Left lung (tissue), 10 donors: Measurements from ENCODE around the gene TMEM45B. TPM values are rescaled to one million over a fixed set of nuclear protein-coding genes. Genes with fewer than 3 reads are reported as not detected.
"Not testable (repeated sequence)": the region's sequence is repeated elsewhere in the genome, so short reads cannot be mapped to it uniquely, and the experiment has no call there.

Experiments
- ATAC-seq: fragments of 200-7000 bp; cut with Tn5 transposase; one replicate; pipeline ENCODE4 v1.9.1; 2020; ENCODE audit warnings: moderate library complexity
- DNase-seq, 4 donors: peaks; one replicate each; pipeline ENCODE4 v3.0.0-alpha.2; 2013 to 2020
- H3K27ac ChIP-seq, 2 donors: fragments of 200-600 bp; sonication (generic) in 1 of 2; one replicate each; pipeline versions ENCODE4 v1.5.0 to v1.8.0; 2020 to 2021
- H3K27me3 ChIP-seq, 2 donors: fragments of 200-600 bp; sonication (generic) in 1 of 2; one replicate each; pipeline versions ENCODE4 v1.5.0 to v1.8.0; 2020 to 2021
- H3K36me3 ChIP-seq, 2 donors: fragments of 200-600 bp; sonication (generic) in 1 of 2; one replicate each; pipeline versions ENCODE4 v1.5.0 to v1.8.0; 2020 to 2021
- H3K4me1 ChIP-seq, 2 donors: fragments of 200-600 bp; one replicate each; pipeline ENCODE4 v1.8.0; 2021
- H3K4me3 ChIP-seq, 2 donors: fragments of 200-600 bp; sonication (generic) in 1 of 2; one replicate each; pipeline versions ENCODE4 v1.5.0 to v1.8.0; 2020 to 2021; ENCODE audit warnings: mild to moderate bottlenecking in 1 of 2
- H3K9me3 ChIP-seq, 2 donors: fragments of 200-600 bp; sonication (generic) in 1 of 2; one replicate each; pipeline versions ENCODE4 v1.5.0 to v1.8.0; 2020 to 2021
- intact Hi-C, 2 donors: fragments of 100-400 bp; cut with DNase I; formaldehyde crosslinking; loops; one replicate each; pipeline versions ENCODE4 v1.11.2 to v1.14.2; 2022
- polyA plus RNA-seq, 6 donors: library from polyadenylated mRNA; unstranded; fragments of 120-200 nt; gene quantifications; one replicate each; pipeline ENCODE4 v1.2.1, GENCODE V29; 2013; ENCODE audit not compliant: insufficient read length in 6 of 6
- total RNA-seq, 2 donors: library from RNA; stranded (reverse); fragmentation: NEBNext Ultra II Directional; extraction: Animal tissue kit (Norgen Biotek cat#: 25700); gene quantifications; one replicate each; pipeline ENCODE4 v1.2.1, GENCODE V29; 2021
- TF ChIP-seq, protein P1 (sequence below), 2 donors: fragments of 200-600 bp; sonication (generic) in 1 of 2; IDR thresholded peaks; one replicate each; pipeline versions ENCODE4 v1.5.0 to v1.8.0; 2021; ENCODE audit warnings: antibody characterized with exemption in 2 of 2
- donor health status: DM: no; HTN: yes; CAD: no.
- donor health status: DM: no; HTN: no; CAD: no.

Gene TMEM45B
- total and polyA plus RNA-seq, 8 donors, result 2.0 to 24.3 (median 2.7) TPM

DNA sequence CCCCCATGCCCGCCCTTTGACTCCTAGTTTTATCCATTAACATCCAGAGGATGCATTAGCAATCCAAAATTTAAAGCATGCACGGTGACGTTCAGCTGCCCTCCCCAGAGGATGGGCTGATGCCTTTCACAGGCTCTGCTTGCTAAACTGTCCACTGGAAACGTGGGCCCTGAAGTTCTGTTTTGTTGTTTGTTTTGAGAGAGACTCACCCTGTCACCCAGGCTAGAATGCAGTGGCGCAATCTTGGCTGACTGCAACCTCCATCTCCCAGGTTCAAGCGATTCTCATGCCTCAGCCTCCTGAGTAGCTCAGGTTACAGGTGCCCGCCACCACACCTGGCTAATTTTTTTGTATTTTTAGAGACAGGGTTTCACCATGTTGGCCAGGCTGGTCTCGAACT lies 40.4 kb downstream of the TMEM45B start:
- no peak for ATAC-seq
- intact Hi-C loops, result no loop called here
- H3K27ac ChIP-seq, result no peak overlapping the region
- DNase-seq, result no peak
- H3K4me3 ChIP-seq, result no peak overlapping the region
- no peaks in the 10 kb centered on the region for H3K9me3 ChIP-seq
- peaks cover 7 to 15% of the 10 kb centered on the region in 2 donors for H3K4me1 ChIP-seq
- H3K27me3 ChIP-seq, result no peaks in the 10 kb centered on the region
- H3K36me3 ChIP-seq, result peaks cover 0 to 27% of the 10 kb centered on the region in 2 donors
- TF ChIP-seq, protein P1, sequence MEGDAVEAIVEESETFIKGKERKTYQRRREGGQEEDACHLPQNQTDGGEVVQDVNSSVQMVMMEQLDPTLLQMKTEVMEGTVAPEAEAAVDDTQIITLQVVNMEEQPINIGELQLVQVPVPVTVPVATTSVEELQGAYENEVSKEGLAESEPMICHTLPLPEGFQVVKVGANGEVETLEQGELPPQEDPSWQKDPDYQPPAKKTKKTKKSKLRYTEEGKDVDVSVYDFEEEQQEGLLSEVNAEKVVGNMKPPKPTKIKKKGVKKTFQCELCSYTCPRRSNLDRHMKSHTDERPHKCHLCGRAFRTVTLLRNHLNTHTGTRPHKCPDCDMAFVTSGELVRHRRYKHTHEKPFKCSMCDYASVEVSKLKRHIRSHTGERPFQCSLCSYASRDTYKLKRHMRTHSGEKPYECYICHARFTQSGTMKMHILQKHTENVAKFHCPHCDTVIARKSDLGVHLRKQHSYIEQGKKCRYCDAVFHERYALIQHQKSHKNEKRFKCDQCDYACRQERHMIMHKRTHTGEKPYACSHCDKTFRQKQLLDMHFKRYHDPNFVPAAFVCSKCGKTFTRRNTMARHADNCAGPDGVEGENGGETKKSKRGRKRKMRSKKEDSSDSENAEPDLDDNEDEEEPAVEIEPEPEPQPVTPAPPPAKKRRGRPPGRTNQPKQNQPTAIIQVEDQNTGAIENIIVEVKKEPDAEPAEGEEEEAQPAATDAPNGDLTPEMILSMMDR (IDR thresholded peaks at IDR 0.05), result no peak

DNA sequence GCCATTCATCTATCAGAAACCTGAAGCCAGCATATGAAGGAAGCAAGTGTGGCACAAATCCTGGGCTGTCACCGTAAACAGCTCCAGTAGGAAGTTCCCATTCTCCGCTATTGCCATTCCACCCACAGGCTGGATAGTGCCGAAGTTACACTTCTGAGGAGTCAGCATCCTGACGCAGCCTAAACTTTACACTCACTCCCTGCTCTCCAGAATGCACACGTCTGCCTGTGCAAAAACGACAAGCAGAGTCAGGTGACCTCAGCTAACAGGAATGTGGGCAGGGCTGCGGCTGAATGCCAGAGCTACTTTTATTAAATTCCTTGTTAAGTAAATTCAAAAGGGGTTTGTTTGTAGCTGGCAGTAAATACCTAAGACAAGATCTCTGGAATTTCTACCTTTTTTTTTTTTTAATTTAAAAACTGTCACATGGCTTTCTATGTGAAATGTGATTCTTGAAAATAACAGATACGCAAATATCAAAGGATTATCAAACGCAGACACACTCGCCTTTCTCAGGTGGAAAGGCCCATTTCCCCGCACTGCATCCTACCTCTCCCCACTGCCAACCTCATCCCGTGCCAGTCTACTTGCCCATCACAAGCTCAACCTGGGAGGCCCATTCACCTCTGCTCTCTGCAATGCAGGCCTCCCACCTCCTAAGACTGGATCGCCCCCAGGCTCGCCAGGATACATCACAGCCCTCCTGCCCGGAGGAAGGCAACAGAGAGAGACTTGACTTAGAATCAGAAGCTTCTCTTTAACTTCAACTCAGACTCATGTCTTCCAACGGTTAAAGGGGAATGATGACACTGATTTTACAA lies 46.3 kb downstream of the TMEM45B start:
- peaks cover 0 to 84% of the 10 kb centered on the region in 2 donors for H3K36me3 ChIP-seq
- H3K4me1 ChIP-seq, result peaks cover 0 to 6% of the 10 kb centered on the region in 2 donors
- no peaks in the 10 kb centered on the region for H3K27me3 ChIP-seq
- ATAC-seq (peak; percentile 96), DNase-seq (peak in 3 of 4 donors; percentile 36 to 80 (median 77))
- H3K4me3 ChIP-seq, result peak overlapping the region in 1 of 2 donors; percentile 7
- TF ChIP-seq, protein P1 (IDR thresholded peaks at IDR 0.05), result no peak
- intact Hi-C loops, result no loop called here
- no peaks in the 10 kb centered on the region for H3K9me3 ChIP-seq
- H3K27ac ChIP-seq, result peak overlapping the region; percentile 51 to 74

DNA sequence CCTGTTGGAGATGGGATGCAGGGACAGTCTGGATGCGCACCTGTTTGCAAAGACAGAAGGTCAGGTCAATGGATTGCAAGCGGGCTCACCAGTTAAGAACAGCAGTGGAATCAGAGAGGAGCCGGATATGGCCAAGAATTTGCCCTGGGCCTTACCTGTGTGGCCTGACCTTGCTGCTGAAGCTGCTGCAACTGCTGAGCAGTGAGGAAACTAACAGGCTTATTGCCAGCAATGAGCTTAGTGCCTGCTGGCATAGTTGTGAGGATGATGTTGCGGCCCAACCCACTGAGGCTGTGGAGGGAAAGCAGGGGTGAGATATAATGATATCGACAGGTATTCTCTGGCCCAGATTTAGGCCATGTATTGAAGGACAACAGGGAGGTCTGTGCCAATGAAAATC lies 49.2 kb downstream of the TMEM45B start:
- Histone ChIP-seq H3K27ac (no peak overlapping the region), H3K4me1 (peaks cover 0 to 6% of the 10 kb centered on the region in 2 donors), H3K27me3 (no peaks in the 10 kb centered on the region), H3K36me3 (peaks cover 0 to 98% of the 10 kb centered on the region in 2 donors), H3K4me3 (no peak overlapping the region), H3K9me3 (no peaks in the 10 kb centered on the region)
- ATAC-seq, result no peak
- DNase-seq, result no peak
- TF ChIP-seq, protein P1 (IDR thresholded peaks at IDR 0.05), result no peak
- intact Hi-C loops, result no loop called here

DNA sequence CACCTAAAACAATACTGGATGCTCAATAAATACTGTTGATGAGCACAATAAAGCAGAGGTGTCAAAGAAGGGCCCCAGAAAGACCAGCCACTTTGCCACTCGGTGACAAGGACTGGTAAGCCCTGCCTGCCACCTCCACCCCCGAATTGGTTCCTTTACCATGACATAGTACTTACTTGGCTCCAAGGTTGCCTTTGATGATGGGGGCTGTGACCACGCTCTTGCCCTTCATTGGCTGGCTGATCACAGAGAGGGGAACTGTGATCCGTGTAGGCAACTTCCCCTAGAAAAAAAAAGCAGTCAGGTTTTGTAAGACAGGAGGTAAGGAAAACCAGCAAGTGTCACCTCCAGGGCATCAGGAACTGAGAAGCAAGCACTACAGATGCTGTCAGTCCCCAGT lies 50.1 kb downstream of the TMEM45B start:
- Histone ChIP-seq H3K4me1 (peaks cover 0 to 6% of the 10 kb centered on the region in 2 donors), H3K27me3 (no peaks in the 10 kb centered on the region), H3K9me3 (no peaks in the 10 kb centered on the region), H3K4me3 (no peak overlapping the region), H3K36me3 (peaks cover 0 to 98% of the 10 kb centered on the region in 2 donors), H3K27ac (no peak overlapping the region)
- ATAC-seq, result no peak
- TF ChIP-seq, protein P1 (IDR thresholded peaks at IDR 0.05), result no peak
- no peak for DNase-seq
- intact Hi-C loops, result no loop called here

DNA sequence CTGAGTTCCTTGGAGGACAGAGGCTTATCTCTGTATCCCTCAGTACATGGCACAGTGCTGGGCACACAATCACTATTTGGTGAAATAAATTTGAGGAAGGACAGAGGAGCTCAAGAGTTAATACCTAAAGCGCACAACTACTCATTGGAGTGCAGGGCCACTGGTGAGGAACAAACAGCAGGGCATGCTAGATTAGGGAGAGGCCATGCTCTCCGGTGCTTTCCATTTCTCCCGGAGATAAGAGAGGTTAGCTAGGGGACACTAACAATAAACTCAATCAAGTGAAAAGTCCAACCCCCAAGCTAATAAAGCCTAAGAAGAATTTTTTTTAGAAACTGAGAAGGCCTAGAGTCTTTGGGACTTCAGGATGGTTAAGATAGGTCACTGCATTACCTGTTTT lies 50.7 kb downstream of the TMEM45B start:
- H3K36me3 ChIP-seq, result peaks cover 0 to 98% of the 10 kb centered on the region in 2 donors
- H3K9me3 ChIP-seq, result no peaks in the 10 kb centered on the region
- no peak overlapping the region for H3K4me3 ChIP-seq
- H3K27ac ChIP-seq, result no peak overlapping the region
- intact Hi-C loops, result no loop called here
- TF ChIP-seq, protein P1 (IDR thresholded peaks at IDR 0.05), result no peak
- H3K27me3 ChIP-seq, result no peaks in the 10 kb centered on the region
- DNase-seq (no peak), ATAC-seq (no peak)
- peaks cover 0 to 6% of the 10 kb centered on the region in 2 donors for H3K4me1 ChIP-seq

DNA sequence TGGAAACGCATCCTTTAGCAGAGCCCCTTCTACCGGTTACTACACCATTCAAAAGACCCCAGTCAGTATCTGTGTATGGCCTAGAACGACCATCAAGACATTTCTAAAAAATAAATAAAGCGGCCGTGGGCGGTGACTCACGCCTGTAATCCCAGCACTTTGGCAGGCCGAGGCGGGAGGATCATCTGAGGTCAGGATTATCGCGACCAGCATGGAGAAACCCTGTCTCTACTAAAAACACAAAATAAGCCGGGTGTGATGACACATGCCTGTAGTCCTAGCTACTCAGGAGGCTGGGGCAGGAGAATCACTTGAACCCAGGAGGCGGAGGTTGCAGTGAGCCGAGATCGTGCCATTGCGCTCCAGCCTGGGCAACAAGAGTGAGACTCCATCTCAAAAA lies 53.0 kb downstream of the TMEM45B start:
- H3K27me3 ChIP-seq, H3K4me1 ChIP-seq, H3K4me3 ChIP-seq, H3K27ac ChIP-seq, ATAC-seq, intact Hi-C loops, DNase-seq, H3K9me3 ChIP-seq: not testable (repeated sequence)
- H3K36me3 ChIP-seq, result peaks cover 0 to 99% of the 10 kb centered on the region in 2 donors
